Fibroblast of skin of scalp (primary cell): Measurements from ENCODE around the gene NLRX1.
"Not testable (repeated sequence)": the region's sequence is repeated elsewhere in the genome, so short reads cannot be mapped to it uniquely, and the experiment has no call there.

Experiments
- DNase-seq: peaks from one replicate; pipeline ENCODE4 v3.0.0-alpha.2; 2013

NLRX1 gene

DNA sequence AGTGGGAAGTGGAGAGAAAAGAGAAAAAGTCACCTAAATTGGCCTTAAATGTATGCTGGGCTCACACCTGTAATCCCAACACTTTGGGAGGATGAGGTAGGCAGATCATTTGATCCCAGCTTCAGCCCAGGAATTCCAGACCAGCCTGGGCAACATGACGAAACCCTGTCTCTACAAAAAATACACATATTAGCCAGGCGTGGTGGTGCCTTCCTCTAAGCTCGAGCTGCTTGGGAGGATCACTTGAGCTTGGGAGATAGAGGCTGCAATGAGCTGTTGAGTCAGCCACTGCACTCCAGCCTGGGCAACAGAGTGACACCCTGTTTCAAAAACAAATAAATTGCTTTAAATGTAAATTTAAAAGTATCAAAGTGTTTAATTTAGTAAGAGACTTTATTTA, 41.5 kb downstream of the NLRX1 start:
- DNase-seq, result no peak

DNA sequence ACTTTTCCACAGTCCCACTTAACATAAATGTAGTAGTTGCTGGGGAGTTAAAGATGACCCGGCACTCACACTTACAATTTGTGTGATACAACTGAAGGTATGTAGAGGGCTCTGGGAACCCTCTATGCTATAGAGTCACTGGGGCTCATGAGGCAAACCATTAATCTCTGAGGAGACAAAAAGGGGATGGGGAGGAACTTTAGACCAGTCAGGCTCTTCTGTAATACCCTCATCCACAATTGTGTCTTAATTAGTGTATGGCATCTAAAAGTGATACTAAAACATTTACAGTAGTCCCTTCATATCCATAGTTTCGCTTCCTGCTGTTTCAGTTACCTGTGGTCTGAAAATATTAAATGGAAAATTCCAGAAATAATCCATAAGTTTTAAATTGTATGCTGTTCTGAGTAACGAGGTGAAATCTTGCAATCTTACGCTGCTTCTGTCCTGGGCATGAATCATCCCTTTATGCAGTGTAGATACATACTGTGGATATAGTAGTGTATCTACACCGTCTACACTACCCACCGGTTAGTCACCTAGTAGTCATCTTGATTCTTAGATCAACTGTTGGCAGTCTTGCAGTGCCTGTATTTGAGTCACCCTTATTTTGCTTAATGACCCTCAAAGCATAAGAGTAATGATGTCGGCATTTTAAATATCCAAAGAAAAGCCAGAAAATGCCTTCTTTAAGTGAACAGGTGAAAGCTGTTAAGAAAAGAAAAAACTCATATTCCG, 49.8 kb downstream of the NLRX1 start:
- peak; percentile 85 for DNase-seq

DNA sequence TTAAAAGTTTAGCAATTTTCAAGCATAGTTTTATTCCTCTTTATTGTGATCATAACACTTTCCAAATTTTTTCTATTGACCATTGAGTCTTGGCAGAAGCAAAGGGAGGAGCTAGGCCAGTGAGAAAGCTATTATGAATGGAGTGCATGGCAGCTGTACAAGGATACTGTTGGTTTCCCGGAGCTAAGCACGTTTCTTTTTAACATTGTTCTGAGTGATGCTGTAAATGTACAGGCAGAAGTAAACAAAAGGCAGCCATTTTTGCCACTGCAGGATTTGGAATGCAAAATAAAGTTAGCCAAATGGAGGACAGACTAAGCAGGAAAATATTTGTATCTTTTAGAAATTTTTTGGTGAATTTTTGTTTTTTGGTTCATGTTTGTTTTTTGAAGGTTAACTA, 53.8 kb downstream of the NLRX1 start:
- DNase-seq, result peak; percentile 57

DNA sequence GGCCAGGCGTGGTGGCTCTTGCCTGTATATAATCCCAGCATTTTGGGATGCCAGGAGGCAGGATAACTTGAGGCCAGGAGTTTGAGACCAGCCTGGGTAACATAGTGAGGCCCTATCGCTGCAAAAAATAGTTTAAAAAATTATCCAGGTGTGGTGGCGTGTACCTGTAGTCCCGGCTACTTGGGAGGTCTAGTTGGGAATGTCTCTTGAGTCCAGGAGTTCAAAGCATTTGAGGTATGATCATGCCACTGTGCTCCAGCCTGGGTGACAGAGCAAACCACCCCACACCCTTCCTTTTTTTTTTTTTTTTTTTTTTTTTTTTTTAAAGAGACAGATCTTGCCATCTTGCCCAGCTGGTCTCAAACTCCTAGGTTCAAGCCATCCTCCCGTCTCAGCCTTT, 54.4 kb downstream of the NLRX1 start:
- no peak for DNase-seq

DNA sequence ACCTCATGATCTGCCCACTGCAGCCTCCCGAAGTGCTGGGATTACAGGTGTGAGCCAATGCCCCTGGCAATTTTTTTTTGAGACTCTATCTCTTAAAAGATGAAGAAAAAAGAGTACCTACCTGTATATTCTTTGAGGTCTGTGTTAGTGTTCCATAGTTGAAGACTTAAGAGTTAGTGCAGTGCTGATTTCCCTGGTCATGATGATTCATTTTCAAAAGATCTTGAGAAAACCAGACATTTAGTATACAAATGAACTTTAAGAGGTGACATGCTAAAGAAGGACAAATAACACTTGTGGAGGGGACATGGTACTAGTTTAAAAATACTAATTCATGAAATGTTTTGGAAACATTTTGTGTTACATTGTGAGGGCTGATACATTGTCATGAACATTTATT, 55.3 kb downstream of the NLRX1 start:
- DNase-seq, result no peak

DNA sequence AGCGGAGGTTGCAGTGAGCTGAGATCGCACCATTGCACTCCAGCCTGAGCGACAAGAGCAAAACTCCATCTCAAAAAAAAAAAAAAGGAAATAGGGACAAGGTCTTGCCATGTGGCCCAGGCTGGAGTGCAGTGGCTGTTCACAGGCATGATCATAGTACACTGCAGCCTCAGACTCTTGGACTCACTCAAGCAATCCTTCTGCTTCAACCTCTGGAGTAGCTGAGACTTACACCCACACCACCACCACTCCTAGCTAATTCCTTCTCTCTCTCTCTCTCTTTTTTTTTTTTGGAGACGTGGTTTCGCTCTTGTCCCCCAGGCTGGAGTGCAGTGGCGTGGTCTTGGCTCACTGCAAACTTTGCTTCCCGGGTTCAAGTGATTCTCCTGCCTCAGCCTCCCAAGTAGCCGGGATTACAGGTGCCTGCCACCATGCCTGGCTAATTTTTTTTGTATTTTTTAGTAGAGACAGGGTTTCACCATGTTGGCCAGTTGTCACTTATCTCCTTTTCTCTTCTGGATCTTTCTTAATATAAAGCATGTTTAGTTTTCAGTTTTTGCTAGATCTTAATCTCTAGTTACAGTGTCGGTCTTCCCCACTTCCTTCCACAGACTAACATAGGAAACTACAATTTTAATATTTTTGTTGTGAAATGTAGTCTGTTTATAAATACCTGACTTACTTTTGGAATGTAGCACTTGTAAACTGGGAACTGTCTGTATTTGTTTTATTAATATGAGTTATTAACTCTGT, 60.2 kb downstream of the NLRX1 start:
- DNase-seq, result not testable (repeated sequence)

DNA sequence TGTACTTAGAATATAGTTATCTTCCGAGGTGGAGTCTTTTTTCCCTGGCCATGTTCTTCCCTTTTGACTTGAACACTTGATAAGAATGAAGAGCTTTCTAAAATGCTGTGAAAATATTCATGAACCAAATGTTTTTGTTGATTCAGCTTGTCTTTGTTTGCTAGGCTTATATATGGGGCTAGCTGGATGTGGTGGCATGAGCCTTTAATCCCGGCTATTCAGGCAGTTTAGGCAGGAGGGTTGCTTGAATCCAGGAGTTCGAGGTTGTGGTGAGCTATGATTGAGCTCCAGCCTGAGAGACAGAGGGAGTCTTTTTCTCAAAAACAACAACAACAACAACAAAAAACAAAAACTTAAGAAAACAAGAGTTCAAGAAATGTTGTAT, 60.8 kb downstream of the NLRX1 start:
- peak; percentile 17 for DNase-seq

DNA sequence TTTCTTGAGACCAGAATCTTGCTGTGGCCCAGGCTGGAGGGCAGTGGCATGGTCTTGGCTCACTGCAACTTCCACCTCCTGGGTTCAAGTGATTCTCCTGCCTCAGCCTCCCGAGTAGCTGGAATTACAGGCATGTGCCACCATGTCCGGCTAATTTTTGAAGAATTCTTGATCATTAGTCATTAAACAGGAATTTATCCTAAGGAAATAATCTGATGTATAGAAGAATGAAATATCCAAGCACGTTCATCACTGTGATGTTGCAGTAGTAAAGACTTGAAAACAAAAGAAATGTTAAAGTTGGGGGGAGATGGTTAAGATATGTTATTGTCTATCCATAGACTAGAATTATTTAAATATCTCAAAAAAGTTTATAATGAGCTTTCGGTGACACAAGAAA, 61.2 kb downstream of the NLRX1 start:
- peak; percentile 50 for DNase-seq
